HG02973 (cell line): Measurements from ENCODE around the gene WRAP73.

Experiments used
- ATAC-seq: cut with Tn5 transposase; IDR thresholded peaks from one replicate; pipeline ENCODE4 v1.9.1; 2021; ENCODE audit warnings: moderate library complexity; ENCODE audit not compliant: unreplicated experiment

WRAP73 gene

DNA sequence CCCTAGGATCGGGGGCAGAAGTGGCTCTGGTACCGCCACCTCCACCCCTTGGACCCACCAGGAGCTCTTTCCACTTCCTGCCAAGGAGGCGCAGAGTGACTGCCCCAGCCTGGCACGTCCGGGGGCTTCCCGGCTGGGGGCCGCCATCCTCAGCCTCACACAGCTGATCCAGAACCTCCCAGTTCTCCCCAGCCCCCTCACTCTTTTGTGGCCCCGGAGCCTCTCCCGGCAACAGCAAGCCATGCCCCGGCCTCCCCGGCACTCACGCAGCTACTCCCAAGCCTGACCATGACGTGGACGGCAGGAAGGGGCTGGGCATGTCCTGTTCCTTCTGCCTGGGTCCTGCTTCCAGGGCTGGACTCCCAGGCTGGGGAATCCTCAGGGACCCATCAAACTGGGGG lies 19.5 kb upstream of the WRAP73 start:
- no peak for ATAC-seq

DNA sequence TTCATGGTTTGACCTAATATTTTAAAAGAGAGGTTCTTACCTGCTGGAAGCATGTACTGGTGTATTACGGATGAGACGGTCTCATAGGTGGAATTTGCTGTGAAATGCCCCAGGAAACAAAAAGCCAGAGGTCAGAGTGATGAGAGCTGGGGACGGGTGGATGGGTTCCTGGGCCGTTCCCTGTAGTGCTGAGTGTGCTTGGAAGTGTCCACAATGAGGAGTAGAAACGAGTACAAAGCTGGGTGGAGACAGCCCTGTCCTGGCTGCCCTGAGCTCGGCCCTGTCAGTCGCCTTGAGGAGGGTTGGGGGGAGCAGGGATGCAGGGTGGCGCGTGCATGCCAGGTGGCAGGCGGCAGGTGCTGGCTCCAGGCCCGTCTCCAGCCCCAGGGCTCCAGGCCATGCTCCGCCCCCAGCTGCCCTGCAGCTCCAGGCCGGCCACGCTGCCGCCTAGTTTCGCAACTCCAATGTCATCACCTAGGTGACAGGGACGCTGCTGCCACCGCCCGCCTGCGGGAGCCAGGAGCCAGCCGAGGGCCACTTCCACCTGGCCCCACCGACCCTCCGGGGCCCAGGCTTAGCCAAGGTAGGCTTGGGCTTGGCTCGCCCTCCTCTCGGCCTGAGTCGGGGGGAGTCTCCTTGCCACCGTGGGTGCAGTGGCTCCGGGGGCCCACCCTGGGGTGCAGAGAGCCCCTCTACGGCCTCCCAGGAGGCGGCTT lies 18.8 kb upstream of the WRAP73 start:
- ATAC-seq: no peak

DNA sequence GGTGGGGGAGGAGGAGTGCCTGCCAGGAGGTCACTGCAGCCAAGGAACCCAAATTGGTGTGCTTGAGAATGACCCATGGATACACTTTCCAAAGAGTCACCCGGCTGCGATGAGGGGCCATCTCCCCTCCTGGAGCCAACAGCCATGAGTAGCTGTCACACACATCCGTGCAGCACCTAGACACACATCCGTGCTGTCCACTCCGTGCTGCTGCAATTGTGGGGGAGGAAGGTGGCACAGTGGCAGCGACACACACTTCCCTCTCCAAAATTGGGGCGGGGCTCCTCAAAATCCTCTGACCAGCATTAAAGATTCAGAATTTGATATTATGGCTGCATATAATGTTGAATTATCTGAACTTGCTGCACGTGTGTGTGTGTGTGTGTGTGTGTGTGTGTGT lies 18.2 kb upstream of the WRAP73 start:
- ATAC-seq: no peak

DNA sequence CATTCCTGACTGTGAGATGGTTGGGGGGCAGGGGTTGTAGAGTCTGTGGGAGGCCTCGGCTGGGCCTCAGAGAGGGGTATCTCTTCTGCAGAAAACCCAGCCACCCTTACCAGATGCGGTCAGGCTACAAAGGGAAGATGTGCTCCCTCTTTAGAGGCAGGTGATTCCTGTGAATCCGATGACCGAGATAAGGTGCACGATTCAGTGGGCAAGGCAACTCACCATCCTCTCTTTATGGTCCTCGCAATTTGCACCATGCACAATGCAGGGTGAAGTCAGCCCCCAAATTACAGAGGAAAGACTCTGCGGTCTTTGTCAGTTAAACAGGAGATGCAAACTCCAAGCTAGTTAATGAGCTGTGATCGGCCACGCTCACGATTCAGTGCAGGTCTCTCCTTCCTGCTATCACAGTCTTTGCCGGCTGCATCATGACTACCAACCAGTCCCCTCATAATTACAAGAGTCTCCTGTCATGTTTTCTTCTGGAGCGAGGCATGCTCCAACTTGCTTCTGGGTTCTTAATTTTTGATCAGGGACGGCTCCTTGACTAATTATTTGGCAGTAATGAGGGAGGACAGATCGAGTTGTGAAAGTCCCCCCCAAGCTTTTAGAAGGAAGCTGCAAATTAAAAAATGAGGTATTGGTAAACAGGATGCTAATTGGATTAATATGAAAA lies 14.9 kb upstream of the WRAP73 start:
- no peak for ATAC-seq

DNA sequence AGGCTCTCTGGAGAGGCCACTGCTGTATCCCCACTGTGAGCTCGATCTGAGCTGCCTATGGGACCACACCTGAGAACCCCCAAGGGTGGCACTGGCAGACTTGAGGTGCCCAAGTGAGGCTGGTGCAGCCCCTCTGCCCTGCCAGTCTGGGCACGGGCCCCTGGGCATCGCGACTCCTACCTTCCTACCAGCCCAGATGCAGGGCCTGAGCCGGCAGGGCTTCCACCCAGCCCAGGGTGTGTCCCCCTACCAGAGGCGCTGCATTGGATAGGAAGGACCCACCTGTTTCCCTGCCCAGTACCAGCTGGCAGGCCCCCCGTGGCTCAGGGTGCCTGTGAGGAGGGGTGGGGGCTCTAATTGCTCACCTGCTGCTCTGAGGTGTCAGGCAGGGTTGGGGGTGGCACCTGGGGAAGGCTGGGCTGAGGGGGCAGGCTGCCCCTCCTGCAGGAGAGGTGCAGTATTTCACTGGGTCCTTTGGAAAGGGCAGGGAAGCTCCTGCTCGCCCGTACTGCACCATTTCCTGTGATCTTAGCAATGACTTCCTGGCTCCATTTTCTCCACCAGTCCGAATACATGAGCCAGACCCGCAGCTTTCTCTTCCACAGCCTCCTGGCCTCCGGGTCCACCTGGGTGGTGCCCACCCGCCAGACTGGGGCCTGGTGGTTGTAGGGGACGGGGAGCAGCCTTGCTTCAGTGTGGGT lies 14.2 kb upstream of the WRAP73 start:
- no peak for ATAC-seq

DNA sequence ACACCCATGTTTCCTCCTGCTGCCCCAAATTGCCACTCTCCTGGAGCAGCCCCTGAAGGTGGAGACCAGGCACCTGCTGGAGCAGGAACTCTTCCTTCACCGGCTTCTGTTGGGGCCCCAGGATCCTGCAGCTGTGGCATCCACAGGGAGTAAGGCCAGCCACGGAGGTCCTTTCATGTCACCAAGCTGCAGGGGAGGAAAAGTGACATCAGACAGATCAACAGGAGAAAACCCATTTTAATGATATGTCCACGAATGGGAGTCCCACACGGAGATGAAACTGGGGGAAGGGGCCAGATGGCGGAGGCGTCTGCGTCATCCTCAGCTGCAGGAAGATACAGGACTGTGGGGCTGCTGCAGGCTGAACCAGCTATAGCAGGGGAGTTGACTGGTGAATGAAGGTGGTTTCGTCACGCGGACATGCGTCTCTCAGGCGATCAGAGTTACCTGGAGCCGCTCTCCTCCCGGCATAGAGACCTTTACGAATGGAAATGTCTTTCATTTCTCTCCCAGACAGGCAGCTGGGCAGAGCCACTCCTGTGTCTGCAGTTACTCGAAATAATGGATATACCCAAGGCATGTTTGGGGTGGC lies 12.3 kb upstream of the WRAP73 start:
- ATAC-seq: no peak

DNA sequence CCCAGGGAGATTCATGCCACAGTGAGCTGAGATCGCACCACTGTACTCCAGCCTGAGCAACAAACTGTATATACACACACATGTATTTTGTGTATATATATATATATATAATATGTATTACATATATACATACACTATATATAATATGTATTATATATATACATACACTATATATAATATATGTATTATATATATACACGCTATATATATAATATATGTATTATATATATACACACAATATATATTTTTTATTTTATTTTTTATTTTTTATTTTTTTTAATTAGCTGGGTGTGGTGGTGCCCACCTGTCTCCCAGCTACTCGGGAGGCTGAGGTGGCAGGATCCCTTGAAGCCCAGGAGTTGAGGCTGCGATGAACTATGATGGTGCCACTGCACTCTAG lies 11.7 kb upstream of the WRAP73 start:
- ATAC-seq: no peak

DNA sequence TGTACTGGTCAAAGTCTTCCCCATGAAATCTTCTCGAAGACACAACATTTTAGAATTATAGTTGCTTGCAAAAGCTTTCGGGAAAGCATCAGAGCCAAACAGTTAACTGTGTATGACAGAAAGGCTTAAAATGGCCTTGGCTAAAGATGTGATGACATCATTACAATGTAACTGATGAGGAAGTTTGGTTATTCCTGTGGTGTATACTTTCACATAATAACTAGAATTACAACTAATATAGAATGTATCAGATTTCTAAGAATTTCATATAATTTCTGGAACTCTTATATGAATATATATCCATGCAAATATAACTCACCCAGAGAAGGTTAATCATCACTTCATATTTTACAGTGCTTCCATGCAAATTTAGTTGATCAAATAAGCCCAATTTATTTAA lies 10.8 kb upstream of the WRAP73 start:
- no peak for ATAC-seq

DNA sequence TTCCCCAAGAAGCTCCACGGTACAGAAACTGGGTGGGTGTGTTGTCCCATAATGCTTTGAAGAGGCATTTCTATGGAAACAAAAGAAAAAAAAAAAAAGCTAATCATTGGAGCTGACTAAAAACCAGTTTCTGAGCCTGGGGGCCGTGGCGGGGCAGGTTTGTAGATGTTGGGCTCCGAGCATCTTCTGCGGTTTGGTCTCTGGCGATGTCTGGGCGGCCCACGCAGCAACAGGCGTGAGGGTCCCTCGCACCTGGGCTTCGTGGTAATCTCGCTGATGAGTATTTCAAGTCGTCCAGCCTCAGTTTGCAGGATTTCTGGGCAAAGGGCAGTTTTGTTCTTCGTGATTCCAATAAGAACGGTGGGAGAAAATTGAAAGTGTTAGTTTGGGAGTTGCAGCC lies 9.2 kb upstream of the WRAP73 start:
- ATAC-seq: no peak

DNA sequence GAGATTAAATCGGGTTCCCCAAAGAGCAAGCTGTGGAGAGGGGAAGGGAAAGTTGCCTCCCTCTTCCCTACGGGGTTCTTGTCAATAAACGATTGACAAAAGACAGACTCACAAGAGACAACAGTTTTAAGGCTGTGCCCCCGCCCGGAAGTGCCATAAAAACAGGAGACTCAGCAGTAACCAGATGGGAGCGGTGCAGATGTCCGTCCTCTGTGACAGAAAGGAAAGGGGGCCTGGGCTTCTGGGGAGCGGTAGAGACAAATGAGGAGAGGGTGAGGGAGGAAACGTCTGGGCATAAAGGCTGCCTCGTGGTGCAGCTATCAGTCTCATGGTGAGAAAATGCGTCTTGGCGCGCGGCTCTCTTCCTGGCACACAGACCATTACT lies 8.3 kb upstream of the WRAP73 start:
- ATAC-seq: no peak

DNA sequence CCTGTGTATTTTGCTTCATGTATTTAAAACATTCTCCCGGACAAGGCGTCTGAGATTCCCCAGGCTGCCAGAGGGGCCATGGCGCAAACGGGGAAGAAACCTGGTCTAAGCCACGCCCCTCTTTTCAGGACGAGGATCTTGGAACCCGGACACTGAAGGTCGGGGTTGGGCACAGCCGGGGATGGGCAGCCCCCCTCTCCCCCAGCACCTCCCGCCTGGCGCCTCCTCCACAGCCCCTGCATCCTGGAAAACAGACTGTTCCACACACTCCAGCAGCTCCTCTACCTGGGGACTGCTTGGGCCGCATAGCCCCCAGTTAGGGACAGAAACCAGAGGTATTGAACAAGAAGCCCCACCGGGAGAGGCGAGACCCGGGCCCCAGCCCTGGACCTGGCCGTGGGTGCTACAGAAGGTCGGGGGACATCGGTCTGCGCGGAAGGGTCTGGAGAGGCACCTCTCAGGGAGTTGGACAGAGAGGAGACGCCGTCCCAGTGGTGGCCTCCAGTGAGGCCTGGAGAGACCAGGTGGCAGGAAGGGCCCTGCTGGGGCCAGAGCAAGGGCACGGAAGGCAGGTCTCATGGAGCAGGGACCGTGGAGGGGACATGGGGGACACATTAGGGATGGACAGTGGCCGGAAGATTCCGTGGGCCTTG lies 7.8 kb upstream of the WRAP73 start:
- no peak for ATAC-seq

DNA sequence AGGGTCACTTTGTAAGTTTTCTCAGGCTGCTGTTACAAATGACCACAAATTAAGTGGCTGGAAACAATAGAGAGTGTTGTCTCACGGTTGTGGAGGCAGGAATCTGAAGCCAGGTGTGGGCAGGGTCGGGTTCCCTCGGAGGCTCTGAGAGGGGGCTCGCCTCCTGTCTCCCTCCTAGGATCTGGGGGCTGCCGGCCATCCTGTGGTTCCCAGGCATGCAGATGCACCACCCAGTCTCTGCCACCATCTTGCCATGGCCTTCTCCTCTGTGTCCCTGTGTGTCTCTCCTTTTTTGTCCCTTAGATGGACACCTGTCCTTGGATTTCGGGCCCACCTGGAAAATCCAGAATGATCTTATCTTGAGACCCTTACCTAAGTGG lies 7.2 kb upstream of the WRAP73 start:
- ATAC-seq: peak; percentile 15

DNA sequence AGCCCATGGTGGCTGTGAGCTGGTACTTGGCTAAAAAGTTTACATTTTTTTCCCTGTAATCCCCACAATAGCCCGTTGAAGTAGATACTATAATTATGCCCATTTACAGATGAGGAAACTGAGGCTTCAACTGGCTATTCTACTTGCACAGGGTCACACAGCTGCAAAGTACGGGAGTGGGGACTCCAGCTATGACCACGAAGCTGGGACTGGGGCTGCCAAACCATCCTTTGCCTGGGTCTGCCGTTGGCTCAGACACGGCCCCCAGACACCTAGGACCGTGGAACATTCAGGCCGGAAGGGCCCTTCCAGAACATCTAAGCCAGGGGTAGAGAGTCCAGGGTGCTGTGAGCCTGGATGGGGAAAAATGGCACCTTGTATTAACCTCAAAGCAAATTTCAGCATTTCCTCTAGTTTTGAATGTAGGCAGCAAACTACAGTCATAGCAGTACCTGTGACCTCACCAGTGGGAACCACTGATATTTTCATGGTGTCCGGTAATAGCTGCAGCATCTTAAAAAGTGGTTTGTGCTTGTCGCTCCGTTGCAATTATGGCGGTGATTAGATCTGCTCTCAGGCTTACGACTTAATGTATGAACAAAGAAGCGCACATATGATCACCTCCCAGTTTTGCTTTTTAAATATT lies 6.7 kb upstream of the WRAP73 start:
- ATAC-seq: peak; percentile 68

DNA sequence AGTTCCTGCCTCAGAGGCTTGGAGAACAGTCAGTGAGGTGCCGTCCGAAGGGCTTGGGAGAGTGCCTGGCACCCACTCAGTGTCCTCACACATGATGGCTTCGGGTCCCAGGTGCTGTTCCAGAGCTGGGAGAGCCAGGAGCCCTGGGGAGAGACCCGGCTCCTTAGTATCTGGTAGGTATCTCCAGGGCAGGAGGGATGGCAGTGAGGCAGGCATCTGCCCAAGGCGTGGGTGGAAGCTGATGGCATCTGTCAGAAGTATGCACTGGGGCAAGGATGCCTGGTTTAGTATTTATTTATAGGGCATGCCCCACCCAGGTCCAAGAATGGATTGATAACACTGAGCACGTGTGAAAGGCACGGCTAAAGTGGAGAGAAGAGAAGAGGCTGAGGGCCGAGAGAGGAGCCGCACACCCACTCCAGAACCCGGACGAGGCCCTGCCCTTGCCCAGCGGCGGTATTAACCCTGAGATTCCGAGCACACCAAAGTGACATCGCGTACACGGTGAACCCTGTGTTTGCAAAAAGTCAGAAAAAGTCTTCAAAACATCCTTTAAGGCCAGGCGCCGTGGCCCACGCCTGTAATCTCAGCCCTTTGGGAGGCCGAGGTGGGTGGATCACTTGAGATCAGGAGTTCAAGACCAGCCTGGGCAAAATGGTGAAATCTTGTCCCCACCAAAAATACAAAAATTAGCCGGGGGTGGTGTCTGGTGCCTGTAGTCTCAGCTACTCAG lies 4.8 kb upstream of the WRAP73 start:
- no peak for ATAC-seq

DNA sequence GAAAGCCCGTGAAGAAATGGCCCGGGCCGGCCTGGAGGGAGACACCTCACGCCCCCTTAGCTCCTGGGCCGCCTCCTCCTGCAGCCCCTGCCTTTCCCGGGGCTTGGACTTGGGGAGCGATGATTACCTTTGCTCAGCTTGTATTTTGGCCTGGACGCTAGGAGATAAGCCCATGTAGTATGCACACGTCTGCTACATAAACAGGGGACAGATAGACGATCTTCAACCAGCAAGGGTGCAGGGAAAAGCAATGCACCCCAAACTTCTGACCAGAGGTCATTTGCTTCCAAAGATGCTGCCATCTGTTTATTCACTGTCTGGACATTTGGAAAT lies 3.3 kb upstream of the WRAP73 start:
- no peak for ATAC-seq

DNA sequence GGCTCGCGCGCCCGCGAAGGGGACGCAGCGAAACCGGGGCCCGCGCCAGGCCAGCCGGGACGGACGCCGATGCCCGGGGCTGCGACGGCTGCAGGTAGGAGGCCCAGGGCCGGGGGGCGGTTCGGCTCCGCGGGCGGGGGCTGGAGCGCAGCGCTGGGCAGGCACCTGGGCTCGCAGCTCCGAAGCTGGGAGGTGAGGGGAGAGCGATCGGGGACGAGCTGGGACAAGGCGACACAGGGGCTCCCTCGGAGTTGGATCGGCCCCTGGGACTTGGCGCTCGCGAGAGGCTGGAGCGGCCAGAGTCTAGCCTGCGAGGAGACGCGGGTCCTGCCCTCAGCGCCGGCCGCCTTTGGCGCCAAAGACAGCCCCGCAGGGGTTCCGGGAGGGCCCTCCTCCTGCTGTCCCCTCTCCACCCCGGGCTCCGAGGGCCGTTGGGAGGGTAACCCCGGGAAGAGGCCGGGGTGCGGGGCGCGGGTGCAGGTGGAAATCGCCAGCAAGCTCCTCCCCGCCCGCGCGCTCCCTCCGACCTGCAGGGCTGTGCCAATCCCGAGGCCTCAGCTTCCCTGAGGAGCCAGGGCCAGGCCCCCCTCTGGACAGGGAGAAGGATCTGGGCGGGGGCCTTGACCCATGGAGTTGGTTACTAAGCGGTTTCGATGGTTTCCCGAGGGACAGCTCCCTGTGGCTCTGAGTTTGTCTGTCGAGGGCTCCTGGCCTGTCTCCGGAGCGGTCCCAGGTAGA lies 2.8 kb upstream of the WRAP73 start:
- no peak for ATAC-seq

DNA sequence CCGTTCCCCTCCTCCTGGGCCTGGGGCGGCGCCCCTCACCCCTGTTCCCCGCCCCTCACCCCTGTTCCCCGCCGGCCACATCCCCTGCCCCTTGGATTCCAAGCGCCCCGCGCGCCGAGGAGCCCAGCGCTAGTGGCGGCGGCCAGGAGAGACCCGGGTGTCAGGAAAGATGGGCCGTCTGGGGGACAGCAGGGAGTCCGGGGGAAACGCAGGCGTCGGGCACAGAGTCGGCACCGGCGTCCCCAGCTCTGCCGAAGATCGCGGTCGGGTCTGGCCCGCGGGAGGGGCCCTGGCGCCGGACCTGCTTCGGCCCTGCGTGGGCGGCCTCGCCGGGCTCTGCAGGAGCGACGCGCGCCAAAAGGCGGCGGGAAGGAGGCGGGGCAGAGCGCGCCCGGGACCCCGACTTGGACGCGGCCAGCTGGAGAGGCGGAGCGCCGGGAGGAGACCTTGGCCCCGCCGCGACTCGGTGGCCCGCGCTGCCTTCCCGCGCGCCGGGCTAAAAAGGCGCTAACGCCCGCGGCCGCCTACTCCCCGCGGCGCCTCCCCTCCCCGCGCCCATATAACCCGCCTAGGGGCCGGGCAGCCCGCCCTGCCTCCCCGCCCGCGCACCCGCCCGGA lies 2.1 kb upstream of the WRAP73 start, which contains the start of gene TP73:
TSS of gene TP73 (plus strand) at position 587 of the 618 bp plus-strand sequence. CDS start 29,850 bp downstream, outside the sequence.
- ATAC-seq: no peak

DNA sequence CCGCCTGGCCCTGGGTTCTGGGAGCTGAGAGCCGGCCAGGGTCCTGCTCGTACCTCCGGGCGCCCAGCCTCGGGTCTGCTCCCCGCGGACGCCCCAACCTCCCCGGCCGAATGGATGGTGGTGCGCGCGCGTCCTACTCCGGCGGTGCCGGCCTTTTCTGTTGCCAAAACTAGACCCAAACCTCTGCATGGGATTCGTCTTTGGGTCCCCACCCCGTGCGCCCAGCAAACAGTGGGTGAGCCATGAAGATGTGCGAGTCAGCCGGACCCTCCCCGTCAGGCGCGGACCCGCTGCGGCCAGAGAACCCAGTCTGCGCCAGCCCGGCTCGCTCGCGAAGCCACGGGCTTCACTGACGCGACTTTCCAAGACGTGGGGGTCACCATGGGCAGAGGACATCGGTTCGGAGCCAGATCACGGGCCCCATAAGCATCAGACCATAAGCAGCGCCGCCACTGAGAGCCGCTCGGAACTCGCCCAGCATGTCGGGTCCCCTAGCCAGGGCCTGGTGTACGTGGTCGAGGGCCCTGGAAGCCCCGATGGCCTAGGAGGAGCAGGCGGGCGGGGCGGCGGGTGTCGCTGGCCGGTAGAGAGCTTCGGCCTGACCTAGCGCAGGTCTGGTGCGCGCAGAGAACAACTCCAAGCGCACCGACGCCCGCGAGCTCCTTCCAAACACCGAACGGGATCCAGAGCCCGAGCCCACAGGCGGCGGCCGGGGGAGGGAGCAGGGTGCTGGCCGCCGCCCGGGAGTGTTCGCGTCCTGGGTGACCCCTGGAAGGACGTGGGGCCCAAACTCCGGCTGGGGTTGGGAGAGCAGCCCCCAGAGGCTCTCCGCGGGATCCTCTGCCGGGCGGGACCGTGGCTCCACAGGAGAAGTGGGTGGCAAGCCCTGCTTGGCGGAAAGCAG lies 1.4 kb upstream of the WRAP73 start:
- no peak for ATAC-seq
